HCT116 (cell line): ENCODE data around the gene BAD.

Source experiments
- CTCF ChIP-seq, 3 experiments: fragments of 200-600 bp in 1 of 3; sonication (generic) in 1 of 3; IDR thresholded peaks in 2 of 3; conservative IDR thresholded peaks in 1 of 3; 2 replicates each; pipeline ENCODE4 v1.5.1; 2012 to 2017; ENCODE audit warnings: low read depth in 2 of 3, low read length in 2 of 3, antibody characterized with exemption in 1 of 3, borderline replicate concordance in 1 of 3, control low read depth in 1 of 3, mild to moderate bottlenecking in 1 of 3, mixed read lengths in 1 of 3, mixed run types in 1 of 3, moderate library complexity in 1 of 3; ENCODE audit not compliant: insufficient read depth in 1 of 3
- EGR1 ChIP-seq: IDR thresholded peaks from 2 replicates; pipeline ENCODE4 v1.6.1; 2012; ENCODE audit warnings: low read depth
- EZH2 ChIP-seq: fragments of 200-600 bp; sonication (generic); IDR thresholded peaks from 2 replicates; pipeline ENCODE4 v1.6.1; 2017; ENCODE audit warnings: antibody characterized with exemption, mixed run types
- POLR2AphosphoS5 ChIP-seq: IDR thresholded peaks from 2 replicates; pipeline ENCODE4 v1.6.1; 2011; ENCODE audit warnings: mild to moderate bottlenecking, low read depth, low read length, moderate library complexity

GRCh38 chr11:64225608-64226506 lies 58.6 kb downstream of the BAD start, which contains the start of the genes NUDT22 and TRPT1:
- TF ChIP-seq POLR2AphosphoS5 (peak; percentile 91), CTCF (IDR thresholded peaks at IDR 0.05 in 2 of 3, conservative IDR thresholded peaks at IDR 0.05 in 1 of 3; ENCODE audit: borderline replicate concordance in 1 of 3, insufficient read depth in 1 of 3, low read depth in 2 of 3, low read length in 2 of 3) (no peak), EZH2 (no peak), EGR1 (no peak)
